ENCODE results near the gene LCN10. TPM values are rescaled to one million over a fixed set of nuclear protein-coding genes. Genes with fewer than 3 reads are reported as not detected.

Gene LCN10
- total RNA-seq, 2 experiments from 2014 or later, result not detected

DNA sequence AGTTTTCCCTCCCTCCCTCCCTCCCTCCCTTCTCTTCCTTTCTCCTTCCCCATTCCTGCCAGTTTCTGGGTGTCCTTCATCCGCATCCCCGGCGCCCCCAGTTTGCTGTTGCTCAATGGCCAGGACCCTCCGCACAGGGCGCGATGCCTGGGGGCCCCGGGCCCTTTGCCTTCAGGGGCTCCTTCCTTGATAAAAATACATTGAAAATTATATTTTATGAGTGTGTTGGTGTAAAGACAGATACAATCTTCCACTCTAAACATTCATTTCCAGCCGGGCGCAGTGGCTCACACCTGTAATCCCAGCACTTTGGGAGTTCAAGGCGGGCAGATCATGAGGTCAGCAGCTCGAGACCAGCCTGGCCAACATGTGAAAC is 47.9 kb downstream of the LCN10 start:
- CTCF ChIA-PET, result interaction anchor here (1.4 kb wide), 1 partner anchor 13 kb away, joined by 3 read pairs; no protein-coding TSS in a partner anchor
- POLR2A ChIA-PET, result no interaction called here
- peaks cover 10% of the 10 kb centered on the region for H3K27me3 Mint-ChIP-seq
- DNase-seq, result no peak
- no peaks in the 10 kb centered on the region for H3K36me3 Mint-ChIP-seq (ENCODE audit: low read depth)
- no peak overlapping the region for H3K27ac Mint-ChIP-seq
- peaks cover 3% of the 10 kb centered on the region for H3K4me1 Mint-ChIP-seq
- H3K9me3 Mint-ChIP-seq, result no peaks in the 10 kb centered on the region
- H3K4me3 Mint-ChIP-seq, result no peak overlapping the region

GRCh38 chr9:136694163-136694871 is 48.4 kb downstream of the LCN10 start:
- no peak overlapping the region for H3K27ac Mint-ChIP-seq
- H3K9me3 Mint-ChIP-seq, result no peaks in the 10 kb centered on the region
- ChIA-PET CTCF (interaction anchor here (1.4 kb wide), 1 partner anchor 14 kb away, joined by 3 read pairs; no protein-coding TSS in a partner anchor), POLR2A (no interaction called here)
- H3K4me3 Mint-ChIP-seq, result no peak overlapping the region
- H3K4me1 Mint-ChIP-seq, result peaks cover 3% of the 10 kb centered on the region
- no peaks in the 10 kb centered on the region for H3K36me3 Mint-ChIP-seq (ENCODE audit: low read depth)
- H3K27me3 Mint-ChIP-seq, result peaks cover 10% of the 10 kb centered on the region
- DNase-seq, result peak; percentile 33

DNA sequence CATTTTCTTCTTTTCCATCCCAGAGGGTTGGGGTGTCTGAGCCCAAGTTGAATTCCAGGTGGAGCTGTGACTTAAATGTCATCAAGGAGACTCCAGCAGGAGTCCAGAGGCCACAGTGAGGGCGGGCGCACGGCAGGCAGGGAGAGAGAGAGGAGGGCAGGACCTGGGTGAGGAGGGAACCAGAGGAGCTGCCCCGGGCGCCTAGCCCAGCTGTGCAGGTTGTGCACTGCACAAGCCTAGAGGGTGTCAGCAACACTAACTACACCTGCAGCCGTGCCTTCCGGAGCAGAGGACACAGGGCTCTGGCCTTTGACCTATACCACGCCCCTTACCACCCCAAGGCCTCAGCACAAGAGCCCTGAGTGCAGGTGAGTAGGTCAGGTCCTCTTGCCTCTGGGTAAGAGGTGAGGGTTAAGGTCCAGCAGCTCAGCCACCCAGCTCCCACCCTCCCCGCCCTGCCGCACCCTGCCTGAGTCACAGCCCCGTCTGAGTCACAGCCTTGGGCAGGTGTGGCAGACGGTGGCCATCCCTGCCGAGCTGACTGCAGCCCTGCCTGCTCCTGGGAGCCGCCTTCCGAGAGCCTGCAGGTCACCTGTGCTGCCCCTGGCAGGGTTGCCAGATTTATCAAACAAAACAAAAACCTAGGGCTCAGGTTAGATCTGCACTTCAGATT is 49.1 kb downstream of the LCN10 start:
- Mint-ChIP-seq H3K4me1 (peaks cover 3% of the 10 kb centered on the region), H3K27ac (no peak overlapping the region), H3K9me3 (no peaks in the 10 kb centered on the region), H3K4me3 (no peak overlapping the region), H3K27me3 (peaks cover 6% of the 10 kb centered on the region), H3K36me3 (ENCODE audit: low read depth) (no peaks in the 10 kb centered on the region)
- ChIA-PET CTCF (no interaction called here), POLR2A (no interaction called here)
- no peak for DNase-seq

DNA sequence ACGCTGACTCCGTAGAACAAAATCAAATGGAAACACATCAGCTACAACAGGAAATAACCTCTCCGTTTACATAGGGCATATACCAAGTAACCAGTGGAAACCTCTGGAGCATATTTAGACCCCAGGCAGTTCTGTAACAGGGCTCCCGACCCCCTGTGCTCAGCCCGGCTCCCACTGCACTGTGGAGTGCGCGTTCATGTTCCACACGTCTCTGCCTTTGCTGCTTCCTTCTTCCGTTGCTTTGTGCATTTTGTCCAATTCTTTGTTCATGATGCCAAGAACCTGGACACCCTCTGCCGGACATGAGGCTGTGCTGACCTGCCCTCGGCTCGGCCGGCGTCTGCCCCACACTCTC is 49.6 kb downstream of the LCN10 start:
- Mint-ChIP-seq H3K36me3 (ENCODE audit: low read depth) (no peaks in the 10 kb centered on the region), H3K27me3 (peaks cover 6% of the 10 kb centered on the region), H3K4me1 (peaks cover 3% of the 10 kb centered on the region), H3K4me3 (no peak overlapping the region), H3K9me3 (no peaks in the 10 kb centered on the region), H3K27ac (no peak overlapping the region)
- no peak for DNase-seq
- POLR2A ChIA-PET, result no interaction called here
- CTCF ChIA-PET, result no interaction called here

DNA sequence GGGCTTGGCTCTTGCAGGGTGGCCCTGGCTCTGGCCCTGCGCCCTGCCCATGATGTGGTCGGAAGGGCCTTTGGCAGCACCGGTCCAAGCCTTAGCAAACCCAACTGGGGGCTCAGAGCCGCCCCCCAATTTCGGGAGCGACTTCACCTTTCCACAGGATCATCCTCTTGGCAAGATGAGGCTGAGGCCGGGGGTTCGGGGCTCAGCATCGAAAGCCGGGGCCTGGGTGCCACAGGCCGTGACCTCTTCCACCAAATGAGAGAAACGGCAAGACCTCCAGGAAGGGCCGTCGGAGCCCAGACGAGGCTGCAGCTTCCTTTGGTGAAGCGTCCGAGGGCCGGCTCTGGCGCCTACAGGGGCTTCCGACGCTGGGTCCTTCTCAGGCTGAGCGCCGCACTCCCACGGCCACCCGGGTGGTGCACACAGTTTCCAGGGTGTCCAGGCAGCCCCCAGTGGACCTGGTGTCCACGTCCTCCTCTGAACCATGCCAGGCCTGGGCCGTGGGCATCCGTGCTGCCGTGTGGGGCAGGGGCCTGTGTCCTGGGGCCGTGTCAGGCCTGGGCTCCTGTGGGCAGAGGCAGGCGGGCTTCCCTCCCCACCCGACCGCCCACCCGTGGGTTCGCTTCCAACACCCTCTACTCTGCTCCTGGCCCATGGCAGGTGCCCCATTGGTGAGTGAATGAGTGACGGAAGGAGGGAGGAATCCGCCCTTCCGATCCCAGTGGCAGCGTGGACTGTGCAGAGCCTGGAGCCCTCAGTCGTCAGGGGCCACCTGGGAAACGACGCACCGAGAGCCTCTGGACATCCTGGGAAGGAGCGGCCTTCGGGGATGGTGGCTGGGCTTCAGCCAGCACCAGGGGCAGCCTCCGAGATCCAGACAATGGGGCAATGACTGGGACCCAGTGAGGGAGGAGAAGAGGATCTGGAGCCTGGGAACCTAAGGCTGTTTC is 50.3 kb downstream of the LCN10 start:
- Mint-ChIP-seq H3K27me3 (peaks cover 6% of the 10 kb centered on the region), H3K4me3 (no peak overlapping the region), H3K9me3 (no peaks in the 10 kb centered on the region), H3K36me3 (ENCODE audit: low read depth) (no peaks in the 10 kb centered on the region), H3K4me1 (peaks cover 2% of the 10 kb centered on the region), H3K27ac (no peak overlapping the region)
- DNase-seq, result no peak
- CTCF ChIA-PET, result no interaction called here
- POLR2A ChIA-PET, result no interaction called here

DNA sequence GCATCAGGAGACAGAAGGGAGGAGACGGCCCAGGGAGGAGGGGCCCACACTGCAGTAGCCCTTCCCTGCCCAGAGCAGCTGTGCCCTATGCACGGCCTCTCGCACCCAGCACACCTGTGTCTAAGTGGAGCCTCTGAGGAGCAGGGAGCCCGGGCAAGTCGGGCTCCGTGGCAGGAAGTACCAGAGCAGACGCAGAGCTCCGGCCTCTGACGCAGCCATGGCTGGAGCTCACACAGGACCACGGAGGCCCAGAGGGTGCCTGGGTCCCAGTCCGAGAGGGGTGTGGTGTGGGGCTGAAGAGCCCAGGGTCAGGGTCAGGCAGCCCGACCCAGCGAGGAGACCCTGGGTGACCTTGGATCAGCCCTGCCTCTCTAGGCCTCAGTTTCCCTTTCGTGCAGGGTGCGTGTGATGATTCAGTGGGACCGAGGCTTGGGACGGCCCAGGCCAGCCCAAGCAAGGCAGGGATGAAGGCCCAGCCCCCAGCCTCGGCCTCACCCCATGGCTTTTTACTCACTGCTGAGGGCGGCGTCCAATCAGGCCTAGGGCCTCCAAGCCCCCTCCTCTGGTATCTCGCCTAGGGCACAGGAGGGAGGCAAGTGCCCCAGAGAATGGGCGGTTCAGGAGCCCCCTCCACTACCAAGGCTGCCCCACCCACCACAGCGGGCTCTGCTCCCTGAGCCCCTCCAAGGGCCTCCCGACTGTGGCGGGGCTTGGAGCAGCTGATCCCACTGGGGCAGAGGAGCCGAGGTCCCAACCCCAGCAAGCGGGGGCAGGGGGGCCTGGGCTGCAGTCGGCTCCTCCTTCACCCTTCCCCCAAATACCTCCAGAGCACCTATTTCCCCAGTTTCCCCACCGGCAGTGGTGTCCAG is 51.2 kb downstream of the LCN10 start:
- Mint-ChIP-seq H3K4me1 (no peaks in the 10 kb centered on the region), H3K36me3 (ENCODE audit: low read depth) (no peaks in the 10 kb centered on the region), H3K27me3 (peaks cover 4% of the 10 kb centered on the region), H3K27ac (no peak overlapping the region), H3K9me3 (no peaks in the 10 kb centered on the region), H3K4me3 (no peak overlapping the region)
- CTCF ChIA-PET, result no interaction called here
- DNase-seq, result no peak
- POLR2A ChIA-PET, result no interaction called here

- POLR2A ChIA-PET, result no interaction called here
- no peak overlapping the region for H3K27ac Mint-ChIP-seq
- H3K4me1 Mint-ChIP-seq, result peaks cover 5% of the 10 kb centered on the region
- no peaks in the 10 kb centered on the region for H3K9me3 Mint-ChIP-seq
- DNase-seq, result no peak
- H3K36me3 Mint-ChIP-seq (ENCODE audit: low read depth), result no peaks in the 10 kb centered on the region
- H3K27me3 Mint-ChIP-seq, result peaks cover 4% of the 10 kb centered on the region
- CTCF ChIA-PET, result no interaction called here
- H3K4me3 Mint-ChIP-seq, result no peak overlapping the region
Observed at GRCh38 chr9:136690806-136691261, 51.9 kb downstream of the LCN10 start.

DNA sequence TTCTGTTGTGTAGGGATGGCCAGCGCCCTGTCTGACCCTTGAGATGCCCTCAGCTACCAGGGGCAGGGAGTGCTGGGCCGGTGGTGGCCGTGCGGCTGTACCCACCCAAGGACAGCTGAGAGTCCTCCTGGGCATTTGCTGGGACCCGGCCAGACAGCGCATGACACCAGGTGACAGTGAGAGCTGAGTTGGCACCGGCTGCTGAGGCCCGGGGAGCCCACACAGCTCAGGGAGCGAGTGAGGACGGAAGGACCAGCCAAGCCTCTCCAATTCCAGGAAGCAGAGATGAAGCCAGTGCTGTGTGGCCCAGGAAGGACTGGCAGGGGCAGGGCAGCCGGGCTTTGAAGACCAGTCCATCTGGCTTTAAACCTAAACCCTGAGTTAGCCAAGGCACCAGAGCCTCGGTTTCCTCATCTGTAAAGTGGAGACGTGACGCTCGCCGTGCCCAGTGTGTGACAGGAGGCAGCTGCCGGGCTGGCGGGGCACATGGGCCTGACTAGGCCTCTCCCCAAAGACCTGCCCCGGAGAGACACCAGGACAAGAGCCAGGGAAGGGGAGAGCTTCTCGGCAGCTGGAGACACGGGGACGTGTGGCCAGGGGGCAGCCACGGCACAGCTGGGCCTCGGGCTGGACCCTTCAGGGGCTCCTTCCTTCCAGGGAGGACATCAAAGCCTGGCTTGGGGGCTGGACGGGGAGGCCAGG is 52.5 kb downstream of the LCN10 start:
- Mint-ChIP-seq H3K36me3 (ENCODE audit: low read depth) (no peaks in the 10 kb centered on the region), H3K9me3 (no peaks in the 10 kb centered on the region), H3K27ac (no peak overlapping the region), H3K27me3 (peaks cover 4% of the 10 kb centered on the region), H3K4me1 (peaks cover 5% of the 10 kb centered on the region), H3K4me3 (no peak overlapping the region)
- ChIA-PET CTCF (no interaction called here), POLR2A (no interaction called here)
- no peak for DNase-seq

GRCh38 chr9:136689108-136689460 is 53.7 kb downstream of the LCN10 start:
- H3K9me3 Mint-ChIP-seq, result no peaks in the 10 kb centered on the region
- no peaks in the 10 kb centered on the region for H3K36me3 Mint-ChIP-seq (ENCODE audit: low read depth)
- CTCF ChIA-PET, result interaction anchor here (0.7 to 2.1 kb wide), 2 partner anchors 12 to 39 kb away, joined by 4 to 6 read pairs; no protein-coding TSS in a partner anchor
- no peak overlapping the region for H3K27ac Mint-ChIP-seq
- H3K27me3 Mint-ChIP-seq, result peaks cover 4% of the 10 kb centered on the region
- peaks cover 5% of the 10 kb centered on the region for H3K4me1 Mint-ChIP-seq
- DNase-seq, result no peak
- H3K4me3 Mint-ChIP-seq, result no peak overlapping the region
- POLR2A ChIA-PET, result no interaction called here

DNA sequence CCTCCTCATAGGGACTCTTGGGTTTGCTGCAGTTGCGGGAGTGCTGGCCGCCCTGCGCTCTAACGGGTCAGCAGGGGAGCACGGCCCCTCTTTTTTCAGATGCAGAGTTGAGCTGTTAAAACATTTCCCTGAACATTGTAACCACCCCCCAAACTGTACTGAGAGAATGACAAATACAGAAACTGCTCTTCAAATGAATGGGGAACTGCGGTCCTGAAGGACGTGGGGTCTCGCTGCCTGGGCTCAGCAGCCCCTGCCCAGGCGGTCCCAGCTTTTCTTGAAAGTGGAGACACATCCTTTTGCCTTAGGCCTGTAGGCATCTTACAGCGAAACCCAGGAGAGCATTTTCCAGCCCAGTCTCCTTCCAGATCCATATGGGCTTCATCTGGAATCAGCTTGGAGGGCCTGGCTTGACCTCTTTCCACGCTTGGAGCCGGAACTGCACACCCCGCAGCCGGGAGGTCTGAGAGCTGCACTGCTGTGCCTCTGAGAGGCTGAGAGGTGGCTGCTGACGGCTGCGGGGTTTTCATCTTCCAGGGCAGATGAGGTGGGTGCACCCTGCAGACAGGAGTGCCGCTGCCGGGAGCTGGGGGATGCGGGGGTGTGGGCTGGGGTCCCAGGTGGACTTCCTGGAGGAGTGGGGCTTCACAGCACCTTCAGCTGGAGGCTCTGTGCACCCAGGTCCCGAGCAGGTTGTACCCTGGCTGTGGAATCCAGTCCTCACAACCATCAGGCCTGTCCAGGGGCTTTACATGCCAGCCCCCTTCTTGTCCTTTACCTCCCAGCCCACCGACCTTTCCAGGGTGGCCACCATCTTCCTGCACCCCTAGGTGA is 54.2 kb downstream of the LCN10 start:
- DNase-seq, result no peak
- Mint-ChIP-seq H3K27me3 (peaks cover 4% of the 10 kb centered on the region), H3K27ac (no peak overlapping the region), H3K4me3 (peak overlapping the region; percentile 44), H3K36me3 (ENCODE audit: low read depth) (no peaks in the 10 kb centered on the region), H3K9me3 (no peaks in the 10 kb centered on the region), H3K4me1 (peaks cover 5% of the 10 kb centered on the region)
- CTCF ChIA-PET, result interaction anchor here (0.6 to 2.1 kb wide), 2 partner anchors 40 to 263 kb away, joined by 3 to 6 read pairs; no protein-coding TSS in a partner anchor
- POLR2A ChIA-PET, result no interaction called here
